Common myeloid progenitor, CD34-positive (primary cell): ENCODE results near the gene HS6ST1.

ENCODE experiments used
- CTCF ChIA-PET: fragments of 350-600 bp; sonication (Branson Sonifier 250); formaldehyde crosslinking; loops from one replicate; lab custom pipeline; 2021; ENCODE audit warnings: antibody characterized with exemption; lab: Charles Lee
- POLR2A ChIA-PET: fragments of 350-600 bp; sonication (Branson Sonifier 250); formaldehyde crosslinking; loops from one replicate; lab custom pipeline; 2021; ENCODE audit warnings: antibody characterized with exemption; lab: Charles Lee
- DNase-seq, 3 donors: peaks; one replicate each; pipeline versions ENCODE4 v3.0.0 to v3.0.0-alpha.2; 2013
- H3K27ac ChIP-seq, 2 experiments: 1 replicate in 1 of 2; 2 replicates in 1 of 2; pipeline ENCODE4 v1.7.0; 2013; ENCODE audit warnings: inconsistent platforms in 2 of 2, low read length in 2 of 2, mild to moderate bottlenecking in 2 of 2, low read depth in 1 of 2, moderate library complexity in 1 of 2; ENCODE audit not compliant: severe bottlenecking in 2 of 2, insufficient read depth in 1 of 2, poor library complexity in 1 of 2
- H3K27me3 ChIP-seq, 5 experiments: replicated peaks in 2 of 5; 1 replicate in 3 of 5; 2 replicates in 2 of 5; pipeline versions ENCODE4 v1.6.1 to v1.7.0; 2013; ENCODE audit warnings: low read length in 4 of 5, mild to moderate bottlenecking in 2 of 5, moderate library complexity in 2 of 5, inconsistent platforms in 1 of 5; ENCODE audit not compliant: insufficient read depth in 5 of 5, control insufficient read depth in 4 of 5
- H3K36me3 ChIP-seq, 4 experiments: 1 replicate in 2 of 4; 2 replicates in 2 of 4; pipeline versions ENCODE4 v1.6.1 to v1.7.0; 2013; ENCODE audit warnings: low read length in 3 of 4, control low read depth in 1 of 4, mild to moderate bottlenecking in 1 of 4; ENCODE audit not compliant: control insufficient read depth in 4 of 4, insufficient read depth in 4 of 4
- H3K4me1 ChIP-seq, 4 experiments: 1 replicate in 3 of 4; 2 replicates in 1 of 4; pipeline versions ENCODE4 v1.6.1 to v1.7.1; 2013; ENCODE audit warnings: low read length in 3 of 4, mild to moderate bottlenecking in 3 of 4, control low read depth in 1 of 4, inconsistent platforms in 1 of 4, moderate library complexity in 1 of 4; ENCODE audit not compliant: control insufficient read depth in 4 of 4, insufficient read depth in 4 of 4; ENCODE audit errors: control extremely low read depth in 1 of 4
- H3K4me3 ChIP-seq, 7 experiments: 1 replicate in 4 of 7; 2 replicates in 3 of 7; pipeline versions ENCODE4 v1.5.1 to v1.7.0; 2013; ENCODE audit warnings: mild to moderate bottlenecking in 7 of 7, low read length in 6 of 7, moderate library complexity in 6 of 7, inconsistent platforms in 2 of 7, low read depth in 2 of 7, control low read depth in 1 of 7; ENCODE audit not compliant: insufficient read depth in 4 of 7, control insufficient read depth in 1 of 7; ENCODE audit errors: extremely low read depth in 1 of 7
- H3K9me3 ChIP-seq, 5 experiments: 1 replicate in 4 of 5; 2 replicates in 1 of 5; pipeline versions ENCODE4 v1.6.1 to v1.7.1; 2013; ENCODE audit warnings: low read length in 4 of 5, mild to moderate bottlenecking in 2 of 5, inconsistent platforms in 1 of 5, low read depth in 1 of 5, moderate library complexity in 1 of 5; ENCODE audit not compliant: control insufficient read depth in 4 of 5, insufficient read depth in 2 of 5; ENCODE audit errors: control extremely low read depth in 1 of 5
- WGBS: methylation state at CpG from one replicate; pipeline ENCODE4 v1.1.5; 2013; ENCODE audit not compliant: insufficient coverage; 5-methylcytosine and 5-hydroxymethylcytosine counted together

The HS6ST1 gene

DNA sequence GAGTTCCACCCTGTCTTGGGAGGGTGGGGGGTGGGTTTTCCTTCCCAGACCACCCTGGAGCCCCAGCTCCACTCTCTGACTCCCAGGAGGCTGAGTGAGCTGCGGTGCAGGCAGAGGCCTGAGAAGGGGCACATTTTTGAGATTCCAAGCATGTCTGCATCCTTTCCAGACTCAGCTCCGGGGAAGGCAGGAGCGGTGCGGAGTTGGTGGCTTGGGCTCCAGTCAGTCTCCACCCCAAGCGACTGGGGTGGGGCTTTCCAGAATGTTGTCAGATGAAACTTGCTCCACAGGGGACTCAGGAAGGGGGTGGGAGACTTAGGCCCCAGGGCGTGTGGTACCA, 44.2 kb upstream of the HS6ST1 start:
- Histone ChIP-seq H3K4me3 (no peak overlapping the region), H3K36me3 (no peaks in the 10 kb centered on the region), H3K27ac (no peak overlapping the region), H3K27me3 (no peaks in the 10 kb centered on the region), H3K4me1 (no peaks in the 10 kb centered on the region), H3K9me3 (no peaks in the 10 kb centered on the region)
- DNase-seq, result no peak
- WGBS, result 93% methylated on average over 2 of the region's 6 CpGs
- POLR2A ChIA-PET, result no interaction called here
- CTCF ChIA-PET, result no interaction called here

DNA sequence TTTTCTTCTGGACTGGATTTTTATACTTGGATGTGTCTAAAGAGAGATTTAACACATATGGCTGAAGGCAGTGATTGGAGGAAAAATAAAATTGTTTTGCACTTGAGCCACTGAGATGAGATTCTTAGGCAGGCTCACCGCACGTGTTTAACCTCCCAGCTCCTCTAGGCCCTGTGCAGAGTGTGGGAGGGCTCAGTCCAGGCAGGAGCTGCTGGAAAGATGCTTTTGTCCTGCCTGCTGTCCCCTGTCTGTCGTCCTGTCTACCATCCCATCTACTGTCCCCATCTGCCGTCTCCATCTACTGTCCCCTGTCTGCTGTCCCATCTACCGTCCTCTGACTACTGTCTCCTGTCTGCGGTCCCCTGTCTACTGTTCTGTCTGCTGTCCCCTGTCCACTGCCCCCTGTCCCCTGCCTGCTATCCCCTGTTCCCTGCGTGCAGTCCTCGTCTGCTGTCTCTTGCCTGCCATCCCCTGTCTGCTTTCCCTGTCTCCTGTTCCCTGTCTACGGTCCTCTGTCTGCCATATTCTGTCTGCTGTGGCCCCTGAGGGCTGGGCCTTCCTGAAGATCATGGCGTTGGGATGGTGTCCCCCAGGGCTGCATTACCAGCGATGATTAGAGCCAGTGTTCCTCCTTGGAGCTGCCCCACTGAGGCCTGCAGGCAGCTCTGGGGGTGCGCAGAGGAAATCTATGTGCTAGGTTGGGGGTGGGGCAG, 43.7 kb upstream of the HS6ST1 start:
- ChIA-PET CTCF (no interaction called here), POLR2A (no interaction called here)
- Histone ChIP-seq H3K4me3 (no peak overlapping the region), H3K27ac (no peak overlapping the region), H3K36me3 (no peaks in the 10 kb centered on the region), H3K4me1 (no peaks in the 10 kb centered on the region), H3K27me3 (no peaks in the 10 kb centered on the region), H3K9me3 (no peaks in the 10 kb centered on the region)
- WGBS, result 97% methylated on average over 9 of the region's 12 CpGs
- no peak for DNase-seq

DNA sequence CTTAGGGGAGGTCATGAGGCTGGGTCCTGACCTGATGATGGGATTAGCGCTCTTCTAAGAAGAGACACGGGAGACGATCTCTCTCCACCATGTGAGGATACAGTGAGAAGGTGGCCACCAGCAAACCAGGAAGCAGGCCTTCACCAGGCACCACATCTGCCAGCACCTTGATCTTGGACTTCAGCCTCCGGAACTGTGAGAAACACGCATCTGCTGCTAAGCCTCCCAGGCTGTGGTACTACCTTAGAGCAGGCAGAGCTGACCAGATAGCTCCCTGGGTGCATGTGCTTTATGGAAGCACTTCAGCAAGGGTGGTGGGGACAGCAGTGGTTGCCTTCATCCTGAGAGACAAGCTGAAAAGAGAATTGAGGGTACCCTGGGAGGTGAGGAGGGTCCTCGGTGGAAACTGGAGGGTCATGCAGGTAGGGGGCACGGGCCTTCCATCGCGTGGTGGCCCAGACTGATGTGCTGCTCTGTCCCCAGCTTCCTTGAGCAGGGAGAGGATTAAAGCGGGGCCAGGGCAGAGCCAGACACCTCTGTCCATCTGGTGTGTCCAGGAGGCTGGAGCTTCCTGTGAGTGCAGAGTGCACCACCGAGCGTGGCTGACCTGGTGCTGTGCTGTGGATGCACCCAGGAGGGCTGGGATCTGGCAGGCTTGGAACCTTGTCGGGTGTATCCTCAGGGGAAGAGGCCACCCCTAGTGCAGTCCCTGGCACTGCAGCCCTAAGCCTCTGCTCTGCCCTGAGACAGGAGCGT, 42.9 kb upstream of the HS6ST1 start:
- WGBS, result 98% methylated on average over 11 of the region's 14 CpGs

DNA sequence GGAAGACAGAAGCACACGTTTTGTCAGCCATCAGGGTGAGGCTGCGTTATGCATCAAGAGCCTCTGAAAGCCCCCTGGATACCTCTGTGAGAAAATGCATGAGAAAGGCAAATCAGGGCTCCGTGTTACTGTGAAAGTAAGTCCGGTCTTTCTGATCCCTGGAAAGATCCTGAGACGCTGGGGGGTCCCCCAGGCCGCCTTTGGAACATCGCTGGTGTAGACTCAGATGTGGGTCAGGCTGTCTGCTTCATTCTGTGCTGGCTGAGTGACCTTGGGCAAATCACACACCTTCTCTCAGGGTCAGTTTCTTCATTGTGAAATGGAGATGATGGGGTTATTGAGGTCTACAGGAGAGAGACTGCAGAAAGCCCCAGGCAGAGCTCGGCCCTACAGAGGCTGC, 42.0 kb upstream of the HS6ST1 start:
- Histone ChIP-seq H3K36me3 (no peaks in the 10 kb centered on the region), H3K4me3 (no peak overlapping the region), H3K27me3 (no peaks in the 10 kb centered on the region), H3K9me3 (no peaks in the 10 kb centered on the region), H3K27ac (no peak overlapping the region), H3K4me1 (no peaks in the 10 kb centered on the region)
- CTCF ChIA-PET, result no interaction called here
- 96% methylated on average over 7 of the region's 8 CpGs for WGBS
- POLR2A ChIA-PET, result no interaction called here
- DNase-seq, result no peak

More for the DNA sequence above, 42.9 kb upstream of the HS6ST1 start:
- H3K9me3 ChIP-seq, result no peaks in the 10 kb centered on the region
- H3K36me3 ChIP-seq, result no peaks in the 10 kb centered on the region
- no peaks in the 10 kb centered on the region for H3K27me3 ChIP-seq
- ChIA-PET POLR2A (no interaction called here), CTCF (no interaction called here)
- no peak overlapping the region for H3K4me3 ChIP-seq
- DNase-seq, result no peak
- H3K27ac ChIP-seq, result no peak overlapping the region
- H3K4me1 ChIP-seq, result no peaks in the 10 kb centered on the region

DNA sequence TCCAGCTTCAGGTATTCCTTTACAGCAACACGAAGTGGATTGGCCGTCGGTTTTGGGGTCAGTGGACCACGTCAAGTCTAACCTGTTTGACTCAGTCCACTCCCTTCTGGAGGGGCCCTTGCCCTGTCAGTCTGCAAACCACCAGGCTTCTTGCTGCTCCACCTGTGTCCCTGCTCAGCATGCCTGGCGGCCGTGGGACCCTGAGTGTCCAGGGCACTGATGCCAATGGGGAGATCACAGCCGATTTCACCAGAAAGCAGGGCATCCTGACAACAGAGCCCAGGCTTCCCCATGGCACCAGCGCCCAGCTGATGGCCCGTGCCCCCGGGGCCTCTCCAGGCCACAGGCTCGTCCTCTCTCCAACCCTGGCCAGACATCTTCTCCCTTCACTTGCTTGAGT, 41.2 kb upstream of the HS6ST1 start:
- no peak for DNase-seq
- H3K4me1 ChIP-seq, result no peaks in the 10 kb centered on the region
- no peak overlapping the region for H3K27ac ChIP-seq
- WGBS, result 96% methylated on average over 9 of the region's 11 CpGs
- H3K27me3 ChIP-seq, result no peaks in the 10 kb centered on the region
- no peak overlapping the region for H3K4me3 ChIP-seq
- H3K36me3 ChIP-seq, result no peaks in the 10 kb centered on the region
- no peaks in the 10 kb centered on the region for H3K9me3 ChIP-seq
- ChIA-PET CTCF (no interaction called here), POLR2A (no interaction called here)

DNA sequence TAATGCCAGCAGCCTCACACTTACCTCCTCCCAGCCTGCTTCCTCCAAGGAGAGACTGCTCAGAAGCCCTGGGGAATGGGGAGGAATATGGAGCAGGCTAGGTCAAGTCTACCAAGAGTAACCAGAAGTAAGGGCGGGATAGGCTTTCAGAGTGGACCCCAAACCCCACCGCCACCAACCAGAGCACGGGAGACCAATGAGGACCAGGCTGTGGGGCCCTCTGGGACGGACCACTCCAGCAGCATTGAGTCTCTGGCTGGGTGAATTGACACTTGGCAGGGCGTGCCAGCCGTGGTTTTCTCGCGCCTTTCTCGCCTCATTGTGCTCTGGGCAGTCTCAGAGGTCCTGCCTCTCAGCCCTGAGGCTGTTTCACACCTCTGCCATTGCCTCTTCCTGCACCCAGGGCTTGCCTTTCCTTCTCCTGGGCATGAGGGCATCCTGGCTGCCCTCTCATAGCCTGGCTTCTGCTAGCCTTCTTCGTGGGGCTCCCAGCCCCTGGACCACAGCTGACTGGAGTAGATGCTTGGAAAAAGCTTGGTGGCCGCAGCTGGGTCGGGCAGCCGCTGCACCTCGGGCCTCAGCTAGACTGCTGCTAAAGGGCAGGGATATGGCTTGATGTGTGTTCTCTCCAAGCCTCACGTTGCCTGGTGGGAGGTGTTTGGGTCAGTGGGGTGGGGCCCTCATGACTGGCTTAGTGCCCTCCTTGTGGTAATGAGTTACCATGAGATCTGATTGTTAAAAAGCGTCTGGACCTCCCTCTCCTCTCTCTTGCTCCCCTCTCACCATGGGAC, 40.5 kb upstream of the HS6ST1 start:
- ChIA-PET CTCF (no interaction called here), POLR2A (no interaction called here)
- 97% methylated on average over 14 of the region's 16 CpGs for WGBS
- Histone ChIP-seq H3K9me3 (no peaks in the 10 kb centered on the region), H3K36me3 (no peaks in the 10 kb centered on the region), H3K4me3 (no peak overlapping the region), H3K4me1 (no peaks in the 10 kb centered on the region), H3K27me3 (no peaks in the 10 kb centered on the region), H3K27ac (no peak overlapping the region)
- no peak for DNase-seq
